Stimulated activated CD4-positive, alpha-beta T cell treated with anti-CD3 and anti-CD28 coated beads, TNF-alpha, amount 100 ng/mL, for 1 hour (primary cell): Measurements from ENCODE around the gene MED12L.
"Not testable (repeated sequence)": the region's sequence is repeated elsewhere in the genome, so short reads cannot be mapped to it uniquely, and the experiment has no call there.

Experiments used
- DNase-seq, 3 donors: peaks; one replicate each; pipeline ENCODE4 v3.0.0-alpha.2; 2020; ENCODE audit warnings: low read depth in 3 of 3, low spot score in 1 of 3

The MED12L gene

GRCh38 chr3:151085227-151085888 is at the start of gene MED12L:
Gene MED12L, plus strand, starts transcription at chr3:151085664. Its CDS starts 1,263 bp downstream, at chr3:151086927.
- DNase-seq = peak in 1 of 3 donors; percentile 20

GRCh38 chr3:151037746-151038477 is 47.6 kb upstream of the MED12L start:
- no peak for DNase-seq

GRCh38 chr3:151044706-151045105 is 40.8 kb upstream of the MED12L start:
- no peak for DNase-seq

GRCh38 chr3:151047636-151048035 is 37.8 kb upstream of the MED12L start:
- no peak for DNase-seq

GRCh38 chr3:151051533-151051932 is 33.9 kb upstream of the MED12L start:
- DNase-seq = no peak

- no peak for DNase-seq
These were observed 33.1 kb upstream of the MED12L start for GRCh38 chr3:151052346-151052745.

- DNase-seq = no peak
These were observed 32.7 kb upstream of the MED12L start for GRCh38 chr3:151052756-151053155.

- no peak for DNase-seq
These were observed 26.7 kb upstream of the MED12L start for GRCh38 chr3:151058740-151059139.

- DNase-seq = no peak
These were observed 22.9 kb upstream of the MED12L start for GRCh38 chr3:151062611-151063010.

- DNase-seq = no peak
These were observed 18.3 kb upstream of the MED12L start for GRCh38 chr3:151067158-151067557.

- not testable (repeated sequence) for DNase-seq
These were observed 12.6 kb upstream of the MED12L start for GRCh38 chr3:151072842-151073241.

- DNase-seq = no peak
These were observed 11.2 kb upstream of the MED12L start for GRCh38 chr3:151074256-151074655.

- DNase-seq = no peak
These were observed 9.4 kb upstream of the MED12L start for GRCh38 chr3:151075869-151076562.

GRCh38 chr3:151076626-151077025 is 8.8 kb upstream of the MED12L start:
- DNase-seq = no peak

- not testable (repeated sequence) for DNase-seq
These were observed 4.4 kb upstream of the MED12L start for GRCh38 chr3:151081082-151081481.

GRCh38 chr3:151082880-151083838 is 2.3 kb upstream of the MED12L start:
- DNase-seq = no peak

- DNase-seq = no peak
These were observed 604 bp upstream of the MED12L start for GRCh38 chr3:151084893-151085226.

- DNase-seq = peak in 1 of 3 donors; percentile 0
These were observed 522 bp downstream of the MED12L start for GRCh38 chr3:151085889-151086483.

- peak in 2 of 3 donors; percentile 27 to 43 for DNase-seq
These were observed 1.3 kb downstream of the MED12L start for GRCh38 chr3:151086484-151087456.
